Keratinocyte (primary cell): ENCODE results near the gene MMRN2. TPM values are rescaled to one million over a fixed set of nuclear protein-coding genes. Genes with fewer than 3 reads are reported as not detected.

Experiments
- DNase-seq: peaks from one replicate; pipeline ENCODE4 v3.0.0-alpha.2; 2011; ENCODE audit warnings: low read depth, missing footprints, low spot score
- FAIRE-seq: peaks from 2 replicates; lab custom pipeline; 2011; peaks lifted over from hg19 to GRCh38; lab: Jason Lieb, UNC
- H2AFZ ChIP-seq: 2 replicates; pipeline ENCODE4 v1.6.0; 2012; ENCODE audit warnings: low read length, control low read depth, inconsistent platforms; ENCODE audit not compliant: control insufficient read depth
- H3K27ac ChIP-seq: 2 replicates; pipeline ENCODE4 v1.5.1; 2011; ENCODE audit warnings: low read length; ENCODE audit not compliant: control insufficient read depth, insufficient read depth
- H3K27me3 ChIP-seq: 3 replicates; pipeline ENCODE4 v1.6.0; 2011; ENCODE audit warnings: low read length; ENCODE audit not compliant: control insufficient read depth, insufficient read depth; ENCODE audit errors: extremely low read depth
- H3K36me3 ChIP-seq, 2 experiments: 2 replicates in 1 of 2; 3 replicates in 1 of 2; pipeline ENCODE4 v1.5.1; 2011; ENCODE audit warnings: low read length in 2 of 2, mild to moderate bottlenecking in 1 of 2; ENCODE audit not compliant: control insufficient read depth in 2 of 2, insufficient read depth in 2 of 2; ENCODE audit errors: extremely low read depth in 1 of 2
- H3K4me1 ChIP-seq: 3 replicates; pipeline ENCODE4 v1.5.1; 2011; ENCODE audit warnings: low read length; ENCODE audit not compliant: control insufficient read depth, insufficient read depth; ENCODE audit errors: extremely low read depth
- H3K4me2 ChIP-seq: 3 replicates; pipeline ENCODE4 v1.6.0; 2011; ENCODE audit warnings: low read depth, low read length; ENCODE audit not compliant: control insufficient read depth, insufficient read depth; ENCODE audit errors: extremely low read depth
- H3K4me3 ChIP-seq, 3 experiments: fragments of 200-600 bp in 1 of 3; sonication (generic) in 1 of 3; 2 replicates in 2 of 3; 3 replicates in 1 of 3; pipeline ENCODE4 v1.5.1; 2011 to 2016; ENCODE audit warnings: low read length in 3 of 3, mild to moderate bottlenecking in 3 of 3, control low read depth in 2 of 3, inconsistent platforms in 1 of 3, low read depth in 1 of 3, mixed read lengths in 1 of 3, mixed run types in 1 of 3, moderate library complexity in 1 of 3; ENCODE audit not compliant: control insufficient read depth in 2 of 3, insufficient read depth in 2 of 3; ENCODE audit errors: extremely low read depth in 1 of 3
- H3K79me2 ChIP-seq: 2 replicates; pipeline ENCODE4 v1.6.0; 2012; ENCODE audit warnings: low read length; ENCODE audit not compliant: control insufficient read depth, insufficient read depth
- H3K9ac ChIP-seq: 3 replicates; pipeline ENCODE4 v1.6.0; 2011; ENCODE audit warnings: low read length; ENCODE audit not compliant: control insufficient read depth, insufficient read depth; ENCODE audit errors: extremely low read depth
- H3K9me1 ChIP-seq: 3 replicates; pipeline ENCODE4 v1.6.0; 2011; ENCODE audit warnings: low read length; ENCODE audit not compliant: control insufficient read depth, insufficient read depth; ENCODE audit errors: extremely low read depth
- H3K9me3 ChIP-seq: 2 replicates; pipeline ENCODE4 v1.5.1; 2012; ENCODE audit warnings: low read depth, low read length; ENCODE audit not compliant: control insufficient read depth
- H4K20me1 ChIP-seq: 3 replicates; pipeline ENCODE4 v1.6.0; 2011; ENCODE audit warnings: low read length; ENCODE audit not compliant: control insufficient read depth, insufficient read depth; ENCODE audit errors: extremely low read depth
- CTCF ChIP-seq, 3 experiments: IDR thresholded peaks in 1 of 3; conservative IDR thresholded peaks in 1 of 3; optimal IDR thresholded peaks in 1 of 3; 2 replicates in 2 of 3; 3 replicates in 1 of 3; pipeline versions ENCODE3 to v1.5.1; 2011; ENCODE audit warnings: low read length in 3 of 3, mild to moderate bottlenecking in 3 of 3, moderate library complexity in 2 of 3, control low read depth in 1 of 3, inconsistent platforms in 1 of 3; ENCODE audit not compliant: insufficient read depth in 2 of 3; ENCODE audit errors: extremely low read depth in 1 of 3
- EZH2 ChIP-seq: IDR thresholded peaks from one replicate; pipeline ENCODE4 v1.6.1; 2012; ENCODE audit warnings: inconsistent platforms, mild to moderate bottlenecking, low read length, moderate library complexity
- dilution Hi-C: fragments of 300-500 bp; cut with MboI; formaldehyde crosslinking; loops from one replicate; pipeline ENCODE4 v1.7.0; 2020; ENCODE audit warnings: low sequenced_read_pairs; ENCODE audit not compliant: extremely low pct_ligation_motif_present
- polyA plus RNA-seq, 5 experiments: library from polyadenylated mRNA; depleted of rRNA in 3 of 5; stranded (reverse) in 3 of 5; stranded (forward) in 1 of 5; unstranded in 1 of 5; fragments of >200 nt; gene quantifications; 1 replicate in 1 of 5; 2 replicates in 3 of 5; 3 replicates in 1 of 5; pipeline versions ENCODE4 v1.2.1 to v1.2.3, GENCODE V29; 2011 to 2012; ENCODE audit warnings: missing spikeins in 2 of 5, low read depth in 1 of 5, low replicate concordance in 1 of 5

MMRN2 gene
- polyA plus RNA-seq, 1 donor (not counting 4 experiments of a cell fraction or from before 2014, with no cell fraction given): 13.8 TPM

- dilution Hi-C loops: no loop called here
- peaks cover 59% of the 10 kb centered on the region for H3K4me1 ChIP-seq
- peak within 1 kb of the TSS; percentile 98 for H3K4me2 ChIP-seq
- no peaks in the 10 kb centered on the region for H4K20me1 ChIP-seq
- FAIRE-seq: peak; percentile 61
- H3K9me3 ChIP-seq: no peaks in the 10 kb centered on the region
- H3K27me3 ChIP-seq: no peaks in the 10 kb centered on the region
- TF ChIP-seq CTCF (optimal IDR thresholded peaks at IDR 0.05 in 1 of 3, IDR thresholded peaks at IDR 0.05 in 1 of 3, conservative IDR thresholded peaks at IDR 0.05 in 1 of 3; ENCODE audit: extremely low read depth in 1 of 3, insufficient read depth in 2 of 3, low read length in 3 of 3) (no peak), EZH2 (no peak)
- DNase-seq: no peak
- peaks cover 2% of the 10 kb centered on the region for H3K9me1 ChIP-seq
- peak within 1 kb of the TSS; percentile 61 to 95 (median 82) for H3K4me3 ChIP-seq
- H3K27ac ChIP-seq: peak within 1 kb of the TSS; percentile 100
- H3K9ac ChIP-seq: peak within 1 kb of the TSS; percentile 99
- H2AFZ ChIP-seq: peak within 1 kb of the TSS; percentile 36
- peaks cover 31% of the 10 kb centered on the region for H3K79me2 ChIP-seq
- H3K36me3 ChIP-seq: peaks cover 2 to 6% of the 10 kb centered on the region in 2 experiments
Measured at GRCh38 chr10:86968271-86968993, 11.0 kb upstream of the MMRN2 start, which contains the start of gene ADIRF. ADIRF (plus strand) TSS chr10:86968482; CDS start chr10:86968545, 63 bp downstream.

- peaks cover 2 to 6% of the 10 kb centered on the region in 2 experiments for H3K36me3 ChIP-seq
- DNase-seq (no peak), FAIRE-seq (peak; percentile 53)
- H3K4me3 ChIP-seq: peak overlapping the region; percentile 61 to 95 (median 82)
- H4K20me1 ChIP-seq: no peaks in the 10 kb centered on the region
- peak overlapping the region; percentile 98 for H3K4me2 ChIP-seq
- no peak for TF ChIP-seq CTCF (optimal IDR thresholded peaks at IDR 0.05 in 1 of 3, IDR thresholded peaks at IDR 0.05 in 1 of 3, conservative IDR thresholded peaks at IDR 0.05 in 1 of 3; ENCODE audit: extremely low read depth in 1 of 3, insufficient read depth in 2 of 3, low read length in 3 of 3)
- TF ChIP-seq EZH2: no peak
- peak overlapping the region; percentile 99 for H3K9ac ChIP-seq
- no peaks in the 10 kb centered on the region for H3K9me3 ChIP-seq
- peaks cover 50% of the 10 kb centered on the region for H3K4me1 ChIP-seq
- peaks cover 33% of the 10 kb centered on the region for H3K79me2 ChIP-seq
- H2AFZ ChIP-seq: no peak overlapping the region
- no peaks in the 10 kb centered on the region for H3K27me3 ChIP-seq
- dilution Hi-C loops: no loop called here
- peak overlapping the region; percentile 100 for H3K27ac ChIP-seq
- H3K9me1 ChIP-seq: peaks cover 2% of the 10 kb centered on the region
Measured at GRCh38 chr10:86967481-86967941, 10.1 kb upstream of the MMRN2 start.
